Measurements from ENCODE around the gene ENPP6.

Gene ENPP6

GRCh38 chr4:184122631-184123408 is 94.9 kb downstream of the ENPP6 start:
- peak in 2 of 42 donors; percentile 18 to 25 for DNase-seq
- intact Hi-C loops (cut with DNase I): no loop called here

- intact Hi-C loops (cut with DNase I): no loop called here
- peak in 1 of 42 donors; percentile 6 for DNase-seq
These were observed 97.0 kb downstream of the ENPP6 start for GRCh38 chr4:184120549-184121127.

- intact Hi-C loops (cut with DNase I): no loop called here
- peak in 1 of 42 donors; percentile 33 for DNase-seq
These were observed 99.9 kb downstream of the ENPP6 start for GRCh38 chr4:184117662-184118199.

GRCh38 chr4:184115399-184115798 is 102.3 kb downstream of the ENPP6 start:
- peak in 1 of 42 donors; percentile 29 for DNase-seq
- intact Hi-C loops (cut with DNase I): no loop called here

- intact Hi-C loops (cut with DNase I): no loop called here
- peak in 1 of 42 donors; percentile 40 for DNase-seq
These were observed 103.2 kb downstream of the ENPP6 start for GRCh38 chr4:184114431-184114830.

- intact Hi-C loops (cut with DNase I): no loop called here
- no peak for DNase-seq
These were observed 105.6 kb downstream of the ENPP6 start for GRCh38 chr4:184112006-184112550.

- intact Hi-C loops (cut with DNase I): no loop called here
These were observed 106.3 kb downstream of the ENPP6 start for GRCh38 chr4:184111233-184111832.

GRCh38 chr4:184110452-184111224 is 107.0 kb downstream of the ENPP6 start:
- DNase-seq: no peak
- intact Hi-C loops (cut with DNase I): no loop called here

More at GRCh38 chr4:184111233-184111832, 106.3 kb downstream of the ENPP6 start:
- no peak for DNase-seq

GRCh38 chr4:184108006-184108501 is 109.6 kb downstream of the ENPP6 start:
- intact Hi-C loops (cut with DNase I): no loop called here
- DNase-seq: no peak

- DNase-seq: no peak
- intact Hi-C loops (cut with DNase I): loop anchor here (5.0 kb wide), 1 partner anchor 262 kb away; no protein-coding TSS in a partner anchor
These were observed 113.1 kb downstream of the ENPP6 start for GRCh38 chr4:184104419-184105101.

- intact Hi-C loops (cut with DNase I): loop anchor here (5.0 kb wide), 1 partner anchor 261 kb away; no protein-coding TSS in a partner anchor
- no peak for DNase-seq
These were observed 114.0 kb downstream of the ENPP6 start for GRCh38 chr4:184103527-184104264.

GRCh38 chr4:184102927-184103326 is 114.7 kb downstream of the ENPP6 start:
- DNase-seq: no peak
- intact Hi-C loops (cut with DNase I): loop anchor here (5.0 kb wide), 1 partner anchor 261 kb away; no protein-coding TSS in a partner anchor

- DNase-seq: no peak
- intact Hi-C loops (cut with DNase I): loop anchor here (5.0 kb wide), 1 partner anchor 260 kb away; no protein-coding TSS in a partner anchor
These were observed 115.2 kb downstream of the ENPP6 start for GRCh38 chr4:184102488-184102887.

- no peak for DNase-seq
These were observed 116.0 kb downstream of the ENPP6 start for GRCh38 chr4:184101711-184102110.

GRCh38 chr4:184100297-184100885 is 117.3 kb downstream of the ENPP6 start:
- DNase-seq: peak in 34 of 42 donors; percentile 12 to 84 (median 64)
- intact Hi-C loops (cut with DNase I): loop anchor here (5.0 kb wide), 1 partner anchor 258 kb away; no protein-coding TSS in a partner anchor

More at GRCh38 chr4:184101711-184102110, 116.0 kb downstream of the ENPP6 start:
- intact Hi-C loops (cut with DNase I): loop anchor here (5.0 kb wide), 1 partner anchor 259 kb away; no protein-coding TSS in a partner anchor

GRCh38 chr4:184099535-184099966 is 118.1 kb downstream of the ENPP6 start:
- no peak for DNase-seq
- intact Hi-C loops (cut with DNase I): no loop called here

- DNase-seq: no peak
- intact Hi-C loops (cut with DNase I): no loop called here
These were observed 118.7 kb downstream of the ENPP6 start for GRCh38 chr4:184099000-184099399.
